Measurements from ENCODE around the gene ARHGEF11. TPM values are rescaled to one million over a fixed set of nuclear protein-coding genes. Genes with fewer than 3 reads are reported as not detected.

The ARHGEF11 gene
- total and polyA plus RNA-seq, 2 of the 4 experiments (the other 2 are of a cell fraction), result 16.8 to 17.2 TPM

DNA sequence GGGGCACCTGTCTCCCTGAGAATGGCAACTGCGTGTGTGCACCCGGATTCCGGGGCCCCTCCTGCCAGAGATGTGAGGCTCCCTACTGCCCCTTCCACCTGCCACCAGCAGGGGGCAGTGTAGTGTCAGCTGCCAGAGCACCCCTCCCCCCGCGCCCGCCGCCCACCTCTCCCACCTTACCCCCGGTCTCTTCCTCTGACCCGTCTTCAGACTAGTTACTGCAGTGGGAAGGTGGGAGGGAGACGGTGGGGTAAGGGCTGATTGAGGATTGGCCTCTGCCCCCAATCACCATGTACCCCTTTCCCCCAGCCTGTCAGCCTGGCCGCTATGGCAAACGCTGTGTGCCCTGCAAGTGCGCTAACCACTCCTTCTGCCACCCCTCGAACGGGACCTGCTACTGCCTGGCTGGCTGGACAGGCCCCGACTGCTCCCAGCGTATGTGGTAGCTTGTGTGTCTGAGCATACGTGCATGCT is 135.2 kb downstream of the ARHGEF11 start:
- Histone ChIP-seq H3K56ac (ENCODE audit: extremely low read depth, insufficient read depth, low read length) (no peak overlapping the region), H4K8ac (ENCODE audit: low read depth in 2 of 2, low read length in 2 of 2) (no peak overlapping the region), H2BK120ac (ENCODE audit: low read depth, low read length) (no peak overlapping the region), H3K4me3 (ENCODE audit: insufficient read depth, low read depth, low read length) (no peak overlapping the region), H2BK15ac (ENCODE audit: low read depth, low read length) (no peak overlapping the region), H4K20me1 (ENCODE audit: insufficient read depth, low read length) (peaks cover 3% of the 10 kb centered on the region), H3K23ac (ENCODE audit: low read depth, low read length) (no peak overlapping the region), H2BK5ac (ENCODE audit: low read depth, low read length, poor library complexity, severe bottlenecking) (no peak overlapping the region), H3K4ac (ENCODE audit: low read depth, low read length) (no peak overlapping the region), H2BK20ac (ENCODE audit: low read depth, low read length) (no peak overlapping the region), H3K9ac (ENCODE audit: low read depth, low read length) (no peak overlapping the region), H3K36me3 (ENCODE audit: control insufficient read depth, insufficient read depth, low read length) (peaks cover 30% of the 10 kb centered on the region), H2AFZ (replicated peaks; ENCODE audit: low read length, poor library complexity) (peak overlapping the region; percentile 59), H3K9me1 (ENCODE audit: insufficient read depth, low read length) (peaks cover 8% of the 10 kb centered on the region), H3K9me3 (ENCODE audit: control insufficient read depth, insufficient read depth, low read length) (no peaks in the 10 kb centered on the region), H2AK9ac (replicated peaks; ENCODE audit: low read depth, low read length, poor library complexity) (no peak overlapping the region), H3K4me2 (ENCODE audit: low read depth, low read length) (no peak overlapping the region), H3K79me1 (ENCODE audit: low read depth in 1 of 2, low read length in 2 of 2) (peaks cover 0 to 33% of the 10 kb centered on the region in 2 experiments; a peak in 2 of 4 replicates), H3K27me3 (ENCODE audit: control insufficient read depth, insufficient read depth, low read length) (no peaks in the 10 kb centered on the region), H4K91ac (ENCODE audit: insufficient read depth, low read depth, low read length) (no peak overlapping the region), H3K4me1 (ENCODE audit: control insufficient read depth, insufficient read depth, low read length) (peaks cover 19% of the 10 kb centered on the region), H3K14ac (replicated peaks; ENCODE audit: low read depth, low read length) (no peak overlapping the region), H3K27ac (ENCODE audit: insufficient read depth, low read length) (no peak overlapping the region), H3K18ac (ENCODE audit: low read depth, low read length) (no peak overlapping the region), H2AK5ac (ENCODE audit: low read depth, low read length) (no peak overlapping the region), H4K5ac (ENCODE audit: low read depth, low read length) (no peak overlapping the region)
- CTCF ChIA-PET, result interaction anchor here (0.8 to 1.3 kb wide), 2 partner anchors 9 to 164 kb away, joined by 3 read pairs; no protein-coding TSS in a partner anchor
- BruUV-seq (replicated peaks), result no TSS peak
- in situ Hi-C loops (cut with MboI; ENCODE audit: low sequenced_read_pairs) (no loop called here), intact Hi-C loops (cut with micrococcal nuclease) (no loop called here), dilution Hi-C loops (cut with HindIII; ENCODE audit: low sequenced_read_pairs, unreplicated experiment) (no loop called here)
- POLR2A ChIA-PET (ENCODE audit: unreplicated experiment), result no interaction called here
- TF ChIP-seq SMC3 (IDR thresholded peaks at IDR 0.05; ENCODE audit: low read depth, low read length) (peak; percentile 27; the same call in 1 of the 2 replicates), RAD21 (IDR thresholded peaks at IDR 0.05; ENCODE audit: low read length) (peak; percentile 32; the same call in 1 of the 2 replicates), MAZ (IDR thresholded peaks at IDR 0.05; ENCODE audit: borderline replicate concordance, low read depth, low read length) (no peak), NFE2L2 (IDR thresholded peaks at IDR 0.05; ENCODE audit: low read depth, low read length) (no peak), BHLHE40 (IDR thresholded peaks at IDR 0.05; ENCODE audit: low read depth, low read length) (no peak), POLR2A (IDR thresholded peaks at IDR 0.05; ENCODE audit: low read depth, low read length) (no peak)
- TF ChIP-seq, protein P1, sequence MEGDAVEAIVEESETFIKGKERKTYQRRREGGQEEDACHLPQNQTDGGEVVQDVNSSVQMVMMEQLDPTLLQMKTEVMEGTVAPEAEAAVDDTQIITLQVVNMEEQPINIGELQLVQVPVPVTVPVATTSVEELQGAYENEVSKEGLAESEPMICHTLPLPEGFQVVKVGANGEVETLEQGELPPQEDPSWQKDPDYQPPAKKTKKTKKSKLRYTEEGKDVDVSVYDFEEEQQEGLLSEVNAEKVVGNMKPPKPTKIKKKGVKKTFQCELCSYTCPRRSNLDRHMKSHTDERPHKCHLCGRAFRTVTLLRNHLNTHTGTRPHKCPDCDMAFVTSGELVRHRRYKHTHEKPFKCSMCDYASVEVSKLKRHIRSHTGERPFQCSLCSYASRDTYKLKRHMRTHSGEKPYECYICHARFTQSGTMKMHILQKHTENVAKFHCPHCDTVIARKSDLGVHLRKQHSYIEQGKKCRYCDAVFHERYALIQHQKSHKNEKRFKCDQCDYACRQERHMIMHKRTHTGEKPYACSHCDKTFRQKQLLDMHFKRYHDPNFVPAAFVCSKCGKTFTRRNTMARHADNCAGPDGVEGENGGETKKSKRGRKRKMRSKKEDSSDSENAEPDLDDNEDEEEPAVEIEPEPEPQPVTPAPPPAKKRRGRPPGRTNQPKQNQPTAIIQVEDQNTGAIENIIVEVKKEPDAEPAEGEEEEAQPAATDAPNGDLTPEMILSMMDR (conservative IDR thresholded peaks at IDR 0.05; ENCODE audit: low read depth, low read length), result peak; percentile 52
- WGBS, 2 experiments (ENCODE audit: extremely low coverage in 2 of 2, insufficient read length in 1 of 2), result 65% methylated on average over 5 of the region's 18 CpGs; no CpG with 5 or more reads in 1 of the 2 experiments
- ATAC-seq (ENCODE audit: low read depth) (0 out of 2 replicates have a peak, but pooled peaks have one; percentile 15), DNase-seq (no peak)

Measured in IMR-90 (cell line).